CD14-positive monocyte (primary cell): Measurements from ENCODE around the gene BLOC1S1. TPM values are rescaled to one million over a fixed set of nuclear protein-coding genes. Genes with fewer than 3 reads are reported as not detected.

Source experiments
- DNase-seq, 3 donors: peaks; one replicate each; pipeline ENCODE4 v3.0.0-alpha.2; 2011 to 2022
- H2AFZ ChIP-seq: 2 replicates; pipeline ENCODE4 v1.6.0; 2012; ENCODE audit warnings: mild to moderate bottlenecking, low read depth, low read length, inconsistent platforms; ENCODE audit not compliant: insufficient read depth, poor library complexity, severe bottlenecking
- H3K27ac ChIP-seq, 2 donors: 1 replicate in 1 of 2; 2 replicates in 1 of 2; pipeline ENCODE4 v1.5.1; 2012 to 2013; ENCODE audit warnings: low read length in 2 of 2, control low read depth in 1 of 2, inconsistent platforms in 1 of 2, low read depth in 1 of 2, mild to moderate bottlenecking in 1 of 2
- H3K27me3 ChIP-seq, 2 donors: one replicate each; pipeline versions ENCODE4 v1.6.0 to v1.6.1; 2011 to 2013; ENCODE audit warnings: low read length in 2 of 2; ENCODE audit not compliant: control insufficient read depth in 2 of 2, insufficient read depth in 2 of 2
- H3K36me3 ChIP-seq, 2 donors: replicated peaks in 1 of 2; 1 replicate in 1 of 2; 2 replicates in 1 of 2; pipeline versions ENCODE4 v1.5.1 to v1.6.1; 2012 to 2013; ENCODE audit warnings: low read length in 2 of 2, control low read depth in 1 of 2, inconsistent platforms in 1 of 2, mild to moderate bottlenecking in 1 of 2; ENCODE audit not compliant: insufficient read depth in 2 of 2, control insufficient read depth in 1 of 2
- H3K4me1 ChIP-seq, 2 donors: 1 replicate in 1 of 2; 2 replicates in 1 of 2; pipeline versions ENCODE4 v1.5.1 to v1.6.1; 2012 to 2013; ENCODE audit warnings: low read length in 2 of 2, control low read depth in 1 of 2, inconsistent platforms in 1 of 2, mild to moderate bottlenecking in 1 of 2, moderate library complexity in 1 of 2; ENCODE audit not compliant: insufficient read depth in 2 of 2, control insufficient read depth in 1 of 2
- H3K4me2 ChIP-seq: replicated peaks from 2 replicates; pipeline ENCODE3; 2012; ENCODE audit warnings: low read length, moderate library complexity, mild to moderate bottlenecking; ENCODE audit not compliant: poor library complexity, severe bottlenecking; ENCODE audit errors: extremely low read depth
- H3K4me3 ChIP-seq, 3 experiments: fragments of 200-600 bp in 1 of 3; sonication (generic) in 1 of 3; replicated peaks in 1 of 3; 1 replicate in 2 of 3; 2 replicates in 1 of 3; pipeline ENCODE4 v1.5.1; 2011 to 2013; ENCODE audit warnings: low read length in 3 of 3, mild to moderate bottlenecking in 3 of 3, control low read depth in 2 of 3, low read depth in 2 of 3, inconsistent platforms in 1 of 3, moderate library complexity in 1 of 3
- H3K79me2 ChIP-seq: 2 replicates; pipeline ENCODE4 v1.6.0; 2012; ENCODE audit warnings: mild to moderate bottlenecking, control low read depth, inconsistent platforms, low read length, moderate library complexity; ENCODE audit not compliant: insufficient read depth
- H3K9ac ChIP-seq: 2 replicates; pipeline ENCODE4 v1.6.0; 2017; ENCODE audit warnings: low read length, mild to moderate bottlenecking; ENCODE audit not compliant: insufficient read depth, poor library complexity, severe bottlenecking
- H3K9me3 ChIP-seq, 2 donors: replicated peaks in 1 of 2; 1 replicate in 1 of 2; 2 replicates in 1 of 2; pipeline versions ENCODE4 v1.5.1 to v1.6.1; 2012 to 2013; ENCODE audit warnings: low read length in 2 of 2, control low read depth in 1 of 2; ENCODE audit not compliant: control insufficient read depth in 1 of 2, insufficient read depth in 1 of 2
- H4K20me1 ChIP-seq: 2 replicates; pipeline ENCODE4 v1.6.0; 2012; ENCODE audit warnings: mild to moderate bottlenecking, low read length, control low read depth, moderate library complexity; ENCODE audit not compliant: insufficient read depth
- H3K27ac Mint-ChIP-seq, 7 donors: one replicate each; pipeline ENCODE4 v1.8.0; 2020; ENCODE audit warnings: mild to moderate bottlenecking in 7 of 7, mixed read lengths in 7 of 7, moderate library complexity in 6 of 7, inconsistent platforms in 2 of 7
- H3K27me3 Mint-ChIP-seq, 3 donors: one replicate each; pipeline ENCODE4 v1.8.0; 2021 to 2022; ENCODE audit warnings: low read depth in 3 of 3, mild to moderate bottlenecking in 3 of 3, mixed read lengths in 3 of 3, moderate library complexity in 3 of 3, inconsistent platforms in 1 of 3
- H3K36me3 Mint-ChIP-seq, 2 donors: one replicate each; pipeline ENCODE4 v1.8.0; 2020; ENCODE audit warnings: mixed read lengths in 2 of 2, inconsistent platforms in 1 of 2, mild to moderate bottlenecking in 1 of 2
- H3K4me1 Mint-ChIP-seq: one replicate; pipeline ENCODE4 v1.8.0; 2020; ENCODE audit warnings: mild to moderate bottlenecking, mixed read lengths
- H3K4me3 Mint-ChIP-seq, 2 donors: one replicate each; pipeline ENCODE4 v1.8.0; 2020; ENCODE audit warnings: mild to moderate bottlenecking in 2 of 2, mixed read lengths in 2 of 2, moderate library complexity in 1 of 2
- H3K9me3 Mint-ChIP-seq, 7 donors: one replicate each; pipeline ENCODE4 v1.8.0; 2020 to 2022; ENCODE audit warnings: mixed read lengths in 7 of 7, mild to moderate bottlenecking in 6 of 7, moderate library complexity in 6 of 7, inconsistent platforms in 2 of 7
- WGBS: methylation state at CpG from one replicate; pipeline ENCODE4 v1.1.5; 2013; ENCODE audit warnings: missing lambda C conversion rate; ENCODE audit not compliant: insufficient coverage; 5-methylcytosine and 5-hydroxymethylcytosine counted together
- intact Hi-C, 2 donors: fragments of 100-400 bp; cut with micrococcal nuclease; formaldehyde crosslinking; loops; one replicate each; pipeline versions ENCODE4 v1.15.0 to v1.15.1; 2023
- polyA plus RNA-seq, 3 donors: library from polyadenylated mRNA; depleted of rRNA in 1 of 3; unstranded in 2 of 3; stranded (reverse) in 1 of 3; fragments of 300-500 nt in 2 of 3; fragments of >200 nt in 1 of 3; fragmentation: Illumina TruSeq in 2 of 3; gene quantifications; 1 replicate in 2 of 3; 2 replicates in 1 of 3; pipeline ENCODE4 v1.2.3, GENCODE V29; 2012 to 2021
- TF ChIP-seq, protein P1 (sequence below): fragments of 200-600 bp; IDR thresholded peaks from one replicate; pipeline ENCODE4 v1.8.0; 2022; ENCODE audit warnings: antibody characterized with exemption, mild to moderate bottlenecking

BLOC1S1 gene
- polyA plus RNA-seq, 3 donors = 222 to 358 (median 223) TPM

DNA sequence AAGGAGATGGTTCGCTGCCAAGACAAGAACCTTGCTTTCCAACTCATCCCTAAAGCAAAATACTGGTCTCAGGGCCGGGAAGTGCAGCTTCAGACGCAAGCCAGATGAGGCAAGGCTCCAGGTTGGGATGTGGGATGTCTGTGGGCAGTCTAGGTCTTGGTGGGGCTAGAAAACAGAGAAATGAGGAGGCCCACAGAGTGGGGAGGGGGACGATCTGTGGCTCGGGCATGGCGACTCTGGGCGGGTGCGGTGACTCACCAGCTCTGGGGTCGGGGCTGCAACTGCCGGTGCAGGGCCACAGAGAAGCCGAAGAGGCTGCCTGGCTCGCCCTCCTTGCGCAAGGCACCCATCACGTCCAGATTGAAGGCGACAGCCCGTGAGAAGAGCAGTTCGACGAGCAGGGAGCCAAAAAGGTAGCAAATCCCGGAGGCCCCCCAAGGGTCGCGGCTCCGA, 8.6 kb upstream of the BLOC1S1 start:
- Histone ChIP-seq H3K4me2 (peak overlapping the region; percentile 76), H3K4me3 (peak overlapping the region in 1 of 3 experiments; percentile 68), H3K9me3 (no peaks in the 10 kb centered on the region), H3K36me3 (no peaks in the 10 kb centered on the region), H4K20me1 (no peaks in the 10 kb centered on the region), H3K27me3 (peaks cover 18 to 51% of the 10 kb centered on the region in 2 donors), H2AFZ (peak overlapping the region; percentile 44), H3K9ac (no peak overlapping the region), H3K79me2 (no peaks in the 10 kb centered on the region), H3K4me1 (peaks cover 26 to 30% of the 10 kb centered on the region in 2 donors), H3K27ac (no peak overlapping the region)
- DNase-seq = peak; percentile 47 to 71 (median 64)
- 1% methylated on average over 15 of the region's 22 CpGs for WGBS
- H3K27ac Mint-ChIP-seq = peak overlapping the region in 1 of 7 donors; percentile 73
- intact Hi-C loops = loop anchor here in 1 of 2 donors (5.0 kb wide), 1 partner anchor 45 kb away; no protein-coding TSS in a partner anchor
- peaks cover 36% of the 10 kb centered on the region for H3K4me1 Mint-ChIP-seq
- peaks cover 0 to 11% (median 2%) of the 10 kb centered on the region in 7 donors for H3K9me3 Mint-ChIP-seq
- H3K36me3 Mint-ChIP-seq = peaks cover 3 to 5% of the 10 kb centered on the region in 2 donors
- H3K27me3 Mint-ChIP-seq = peaks cover 45 to 72% (median 61%) of the 10 kb centered on the region in 3 donors
- H3K4me3 Mint-ChIP-seq = peak overlapping the region; percentile 79 to 84
- TF ChIP-seq, protein P1, sequence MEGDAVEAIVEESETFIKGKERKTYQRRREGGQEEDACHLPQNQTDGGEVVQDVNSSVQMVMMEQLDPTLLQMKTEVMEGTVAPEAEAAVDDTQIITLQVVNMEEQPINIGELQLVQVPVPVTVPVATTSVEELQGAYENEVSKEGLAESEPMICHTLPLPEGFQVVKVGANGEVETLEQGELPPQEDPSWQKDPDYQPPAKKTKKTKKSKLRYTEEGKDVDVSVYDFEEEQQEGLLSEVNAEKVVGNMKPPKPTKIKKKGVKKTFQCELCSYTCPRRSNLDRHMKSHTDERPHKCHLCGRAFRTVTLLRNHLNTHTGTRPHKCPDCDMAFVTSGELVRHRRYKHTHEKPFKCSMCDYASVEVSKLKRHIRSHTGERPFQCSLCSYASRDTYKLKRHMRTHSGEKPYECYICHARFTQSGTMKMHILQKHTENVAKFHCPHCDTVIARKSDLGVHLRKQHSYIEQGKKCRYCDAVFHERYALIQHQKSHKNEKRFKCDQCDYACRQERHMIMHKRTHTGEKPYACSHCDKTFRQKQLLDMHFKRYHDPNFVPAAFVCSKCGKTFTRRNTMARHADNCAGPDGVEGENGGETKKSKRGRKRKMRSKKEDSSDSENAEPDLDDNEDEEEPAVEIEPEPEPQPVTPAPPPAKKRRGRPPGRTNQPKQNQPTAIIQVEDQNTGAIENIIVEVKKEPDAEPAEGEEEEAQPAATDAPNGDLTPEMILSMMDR = no peak

DNA sequence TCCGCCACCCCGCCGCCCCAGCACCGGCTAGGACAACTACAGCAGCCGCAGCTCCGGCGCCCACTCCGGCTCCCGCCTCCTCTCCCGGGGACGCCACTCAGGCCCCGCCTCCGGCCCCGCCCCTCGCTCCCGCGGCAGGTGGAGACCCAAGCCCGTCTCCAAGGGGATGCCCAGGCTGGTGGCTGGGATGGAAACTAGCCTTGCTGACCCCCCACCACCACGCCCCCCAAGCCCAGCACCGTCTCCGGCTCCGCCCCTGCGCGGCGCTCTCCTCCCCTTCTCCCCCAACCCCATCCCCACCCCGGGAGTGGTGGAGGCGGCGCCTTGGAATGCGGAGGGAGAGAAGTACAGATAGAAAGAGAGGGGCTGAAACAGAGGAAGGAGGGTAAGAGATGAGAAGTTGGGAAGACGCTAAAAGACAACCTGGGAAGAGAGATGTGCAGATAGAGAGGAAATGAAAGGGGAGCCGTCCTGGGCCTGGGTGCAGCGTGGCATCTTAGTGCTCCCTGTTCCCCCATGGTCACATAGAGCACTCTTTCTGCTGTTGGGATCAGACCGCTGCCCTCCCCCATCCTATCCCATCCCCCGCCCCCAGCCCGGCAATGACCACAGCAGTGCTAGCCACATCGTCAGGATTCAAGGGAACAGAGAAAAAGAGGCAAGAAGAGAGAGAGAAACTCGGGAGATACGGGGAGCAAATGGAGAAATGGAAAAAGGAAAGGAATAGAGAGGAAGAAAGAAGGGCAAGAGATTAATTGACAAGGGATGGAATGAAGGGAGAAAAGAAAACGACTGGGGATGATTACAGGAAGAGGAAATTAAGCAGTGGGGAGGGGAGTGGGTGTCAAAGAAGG, 7.8 kb upstream of the BLOC1S1 start, which contains the start of gene ITGA7:
Gene ITGA7, minus strand, starts transcription at position 64 of the 854 bp plus-strand sequence. CDS start 222 bp downstream, outside the sequence.
- no peak for DNase-seq
- H3K9me3 Mint-ChIP-seq = peaks cover 0 to 11% (median 2%) of the 10 kb centered on the region in 7 donors
- no peaks in the 10 kb centered on the region for H3K79me2 ChIP-seq
- peaks cover 51 to 76% (median 69%) of the 10 kb centered on the region in 3 donors for H3K27me3 Mint-ChIP-seq
- H3K4me1 Mint-ChIP-seq = peaks cover 36% of the 10 kb centered on the region
- H3K4me3 Mint-ChIP-seq = peak within 1 kb of the TSS; percentile 79 to 86
- H3K27ac Mint-ChIP-seq = peak within 1 kb of the TSS in 1 of 7 donors; percentile 73
- intact Hi-C loops = loop anchor here in 1 of 2 donors (5.0 kb wide), 1 partner anchor 46 kb away; no protein-coding TSS in a partner anchor
- H3K4me1 ChIP-seq = peaks cover 26 to 30% of the 10 kb centered on the region in 2 donors
- H3K4me2 ChIP-seq = peak within 1 kb of the TSS; percentile 76
- peaks cover 18 to 59% of the 10 kb centered on the region in 2 donors for H3K27me3 ChIP-seq
- no peaks in the 10 kb centered on the region for H3K36me3 ChIP-seq
- no peaks in the 10 kb centered on the region for H4K20me1 ChIP-seq
- H3K36me3 Mint-ChIP-seq = peaks cover 3 to 8% of the 10 kb centered on the region in 2 donors
- peak within 1 kb of the TSS; percentile 44 for H2AFZ ChIP-seq
- H3K9ac ChIP-seq = no peak within 1 kb of the TSS
- TF ChIP-seq, protein P1 = no peak
- no peaks in the 10 kb centered on the region for H3K9me3 ChIP-seq
- 0% methylated on average over 20 of the region's 39 CpGs for WGBS
- no peak within 1 kb of the TSS for H3K27ac ChIP-seq
- H3K4me3 ChIP-seq = peak within 1 kb of the TSS; percentile 11 to 68 (median 35)
